IgD-negative memory B cell (primary cell): ENCODE measurements around the gene GPHN. TPM values are rescaled to one million over a fixed set of nuclear protein-coding genes. Genes with fewer than 3 reads are reported as not detected.

Experiments
- H3K27ac Mint-ChIP-seq, 3 donors: one replicate each; pipeline ENCODE4 v1.8.0; 2020 to 2022; ENCODE audit warnings: mild to moderate bottlenecking in 3 of 3, mixed read lengths in 3 of 3, moderate library complexity in 1 of 3
- H3K27me3 Mint-ChIP-seq: one replicate; pipeline ENCODE4 v1.8.0; 2021; ENCODE audit warnings: mixed read lengths
- H3K36me3 Mint-ChIP-seq: one replicate; pipeline ENCODE4 v1.8.0; 2020; ENCODE audit warnings: mild to moderate bottlenecking, mixed read lengths
- H3K4me1 Mint-ChIP-seq, 3 donors: one replicate each; pipeline ENCODE4 v1.8.0; 2020 to 2022; ENCODE audit warnings: mixed read lengths in 3 of 3, mild to moderate bottlenecking in 1 of 3
- H3K4me3 Mint-ChIP-seq, 4 donors: one replicate each; pipeline ENCODE4 v1.8.0; 2020 to 2022; ENCODE audit warnings: mild to moderate bottlenecking in 4 of 4, mixed read lengths in 4 of 4, moderate library complexity in 3 of 4
- H3K9me3 Mint-ChIP-seq, 3 donors: one replicate each; pipeline ENCODE4 v1.8.0; 2020 to 2021; ENCODE audit warnings: mixed read lengths in 3 of 3, mild to moderate bottlenecking in 1 of 3
- polyA plus RNA-seq: library from polyadenylated mRNA; unstranded; fragments of 300-500 nt; fragmentation: Illumina TruSeq; gene quantifications from one replicate; pipeline ENCODE4 v1.2.3, GENCODE V29; 2021

Gene GPHN
- 5.9 TPM for polyA plus RNA-seq

GRCh38 chr14:66507722-66508546, at the start of gene GPHN:
Gene GPHN (plus strand): TSS chr14:66508147.
- Mint-ChIP-seq H3K9me3 (no peaks in the 10 kb centered on the region), H3K27me3 (peaks cover 3% of the 10 kb centered on the region), H3K36me3 (no peaks in the 10 kb centered on the region), H3K4me1 (peaks cover 19 to 23% (median 21%) of the 10 kb centered on the region in 3 donors), H3K4me3 (peak within 1 kb of the TSS; percentile 96 to 100 (median 99)), H3K27ac (peak within 1 kb of the TSS; percentile 66 to 96 (median 91))

GRCh38 chr14:66459603-66460002, 48.3 kb upstream of the GPHN start:
- Mint-ChIP-seq H3K27ac (no peak overlapping the region), H3K36me3 (peaks cover 12% of the 10 kb centered on the region), H3K4me3 (no peak overlapping the region)

GRCh38 chr14:66464261-66464660, 43.7 kb upstream of the GPHN start:
- no peaks in the 10 kb centered on the region for H3K4me1 Mint-ChIP-seq
- peaks cover 0 to 3% (median 2%) of the 10 kb centered on the region in 3 donors for H3K9me3 Mint-ChIP-seq
- H3K27ac Mint-ChIP-seq: no peak overlapping the region
- H3K36me3 Mint-ChIP-seq: peaks cover 10% of the 10 kb centered on the region
- no peaks in the 10 kb centered on the region for H3K27me3 Mint-ChIP-seq
- H3K4me3 Mint-ChIP-seq: no peak overlapping the region

More at GRCh38 chr14:66459603-66460002, 48.3 kb upstream of the GPHN start:
- no peaks in the 10 kb centered on the region for H3K27me3 Mint-ChIP-seq
- H3K4me1 Mint-ChIP-seq: no peaks in the 10 kb centered on the region
- H3K9me3 Mint-ChIP-seq: peaks cover 0 to 4% (median 2%) of the 10 kb centered on the region in 3 donors

GRCh38 chr14:66468778-66469367, 39.1 kb upstream of the GPHN start:
- H3K4me1 Mint-ChIP-seq: no peaks in the 10 kb centered on the region
- H3K9me3 Mint-ChIP-seq: peaks cover 3 to 23% (median 8%) of the 10 kb centered on the region in 3 donors
- peaks cover 13% of the 10 kb centered on the region for H3K36me3 Mint-ChIP-seq

GRCh38 chr14:66471584-66471983, 36.4 kb upstream of the GPHN start:
- Mint-ChIP-seq H3K27me3 (no peaks in the 10 kb centered on the region), H3K4me1 (no peaks in the 10 kb centered on the region), H3K27ac (no peak overlapping the region), H3K9me3 (peaks cover 2 to 23% (median 8%) of the 10 kb centered on the region in 3 donors), H3K36me3 (peaks cover 5% of the 10 kb centered on the region), H3K4me3 (no peak overlapping the region)

More at GRCh38 chr14:66468778-66469367, 39.1 kb upstream of the GPHN start:
- Mint-ChIP-seq H3K27me3 (no peaks in the 10 kb centered on the region), H3K4me3 (no peak overlapping the region), H3K27ac (no peak overlapping the region)

- Mint-ChIP-seq H3K9me3 (peaks cover 0 to 23% (median 8%) of the 10 kb centered on the region in 3 donors), H3K36me3 (peaks cover 5% of the 10 kb centered on the region), H3K4me1 (no peaks in the 10 kb centered on the region), H3K4me3 (no peak overlapping the region), H3K27me3 (no peaks in the 10 kb centered on the region), H3K27ac (no peak overlapping the region)
Observed at GRCh38 chr14:66472251-66472650, 35.7 kb upstream of the GPHN start.

GRCh38 chr14:66473223-66473622, 34.7 kb upstream of the GPHN start:
- no peak overlapping the region for H3K4me3 Mint-ChIP-seq
- H3K4me1 Mint-ChIP-seq: no peaks in the 10 kb centered on the region
- H3K36me3 Mint-ChIP-seq: peaks cover 3% of the 10 kb centered on the region
- H3K9me3 Mint-ChIP-seq: peaks cover 0 to 23% (median 7%) of the 10 kb centered on the region in 3 donors
- H3K27me3 Mint-ChIP-seq: no peaks in the 10 kb centered on the region
- H3K27ac Mint-ChIP-seq: no peak overlapping the region

- Mint-ChIP-seq H3K9me3 (peaks cover 0 to 2% (median 0%) of the 10 kb centered on the region in 3 donors), H3K27ac (no peak overlapping the region), H3K4me1 (no peaks in the 10 kb centered on the region), H3K27me3 (no peaks in the 10 kb centered on the region), H3K4me3 (no peak overlapping the region), H3K36me3 (peaks cover 1% of the 10 kb centered on the region)
Observed at GRCh38 chr14:66476964-66477363, 31.0 kb upstream of the GPHN start.

GRCh38 chr14:66477567-66477966, 30.4 kb upstream of the GPHN start:
- no peaks in the 10 kb centered on the region for H3K9me3 Mint-ChIP-seq
- no peaks in the 10 kb centered on the region for H3K4me1 Mint-ChIP-seq
- peaks cover 1% of the 10 kb centered on the region for H3K36me3 Mint-ChIP-seq
- no peak overlapping the region for H3K4me3 Mint-ChIP-seq
- no peaks in the 10 kb centered on the region for H3K27me3 Mint-ChIP-seq
- no peak overlapping the region for H3K27ac Mint-ChIP-seq

- no peak overlapping the region for H3K4me3 Mint-ChIP-seq
- H3K27ac Mint-ChIP-seq: no peak overlapping the region
- no peaks in the 10 kb centered on the region for H3K27me3 Mint-ChIP-seq
- peaks cover 1% of the 10 kb centered on the region for H3K36me3 Mint-ChIP-seq
- H3K4me1 Mint-ChIP-seq: no peaks in the 10 kb centered on the region
- H3K9me3 Mint-ChIP-seq: no peaks in the 10 kb centered on the region
Observed at GRCh38 chr14:66482873-66483272, 25.1 kb upstream of the GPHN start.

GRCh38 chr14:66483322-66483721, 24.6 kb upstream of the GPHN start:
- H3K4me3 Mint-ChIP-seq: no peak overlapping the region
- H3K27ac Mint-ChIP-seq: no peak overlapping the region
- peaks cover 1% of the 10 kb centered on the region for H3K36me3 Mint-ChIP-seq
- no peaks in the 10 kb centered on the region for H3K27me3 Mint-ChIP-seq
- H3K4me1 Mint-ChIP-seq: no peaks in the 10 kb centered on the region
- no peaks in the 10 kb centered on the region for H3K9me3 Mint-ChIP-seq

- Mint-ChIP-seq H3K27ac (no peak overlapping the region), H3K27me3 (no peaks in the 10 kb centered on the region), H3K4me3 (no peak overlapping the region), H3K9me3 (no peaks in the 10 kb centered on the region), H3K36me3 (peaks cover 1% of the 10 kb centered on the region), H3K4me1 (no peaks in the 10 kb centered on the region)
Observed at GRCh38 chr14:66485029-66485428, 22.9 kb upstream of the GPHN start.

GRCh38 chr14:66485910-66486421, 22.0 kb upstream of the GPHN start, which contains the start of gene CCDC196:
Gene CCDC196 (plus strand): TSS chr14:66486371. CDS start chr14:66486503, 132 bp downstream.
- H3K9me3 Mint-ChIP-seq: no peaks in the 10 kb centered on the region
- H3K27me3 Mint-ChIP-seq: no peaks in the 10 kb centered on the region
- H3K4me3 Mint-ChIP-seq: no peak within 1 kb of the TSS
- no peak within 1 kb of the TSS for H3K27ac Mint-ChIP-seq
- H3K36me3 Mint-ChIP-seq: peaks cover 1% of the 10 kb centered on the region
- no peaks in the 10 kb centered on the region for H3K4me1 Mint-ChIP-seq

GRCh38 chr14:66487164-66487563, 20.8 kb upstream of the GPHN start:
- Mint-ChIP-seq H3K27me3 (no peaks in the 10 kb centered on the region), H3K4me1 (no peaks in the 10 kb centered on the region), H3K4me3 (no peak overlapping the region), H3K27ac (no peak overlapping the region), H3K9me3 (no peaks in the 10 kb centered on the region), H3K36me3 (no peaks in the 10 kb centered on the region)
